Measurements from ENCODE around the gene TACR2.

DNA sequence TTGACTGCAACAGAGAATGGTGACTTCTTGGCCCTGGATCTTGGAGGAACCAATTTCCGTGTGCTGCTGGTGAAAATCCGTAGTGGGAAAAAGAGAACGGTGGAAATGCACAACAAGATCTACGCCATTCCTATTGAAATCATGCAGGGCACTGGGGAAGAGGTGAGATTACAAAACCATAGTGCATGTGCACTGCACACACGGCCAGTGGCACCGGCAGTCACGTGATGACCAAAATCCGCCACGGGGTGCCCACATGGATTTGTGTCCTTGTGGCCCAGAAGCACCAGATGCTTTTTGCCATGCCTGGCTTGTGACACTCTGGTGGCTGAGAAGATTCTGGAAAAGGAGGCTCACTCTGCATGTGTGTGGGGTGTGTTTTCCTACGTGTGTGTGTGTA is 32.4 kb downstream of the TACR2 start:
- no peak for TF ChIP-seq EZH2 (IDR thresholded peaks at IDR 0.05; ENCODE audit: low read length, missing control alignments)
- TF ChIP-seq, protein P1, sequence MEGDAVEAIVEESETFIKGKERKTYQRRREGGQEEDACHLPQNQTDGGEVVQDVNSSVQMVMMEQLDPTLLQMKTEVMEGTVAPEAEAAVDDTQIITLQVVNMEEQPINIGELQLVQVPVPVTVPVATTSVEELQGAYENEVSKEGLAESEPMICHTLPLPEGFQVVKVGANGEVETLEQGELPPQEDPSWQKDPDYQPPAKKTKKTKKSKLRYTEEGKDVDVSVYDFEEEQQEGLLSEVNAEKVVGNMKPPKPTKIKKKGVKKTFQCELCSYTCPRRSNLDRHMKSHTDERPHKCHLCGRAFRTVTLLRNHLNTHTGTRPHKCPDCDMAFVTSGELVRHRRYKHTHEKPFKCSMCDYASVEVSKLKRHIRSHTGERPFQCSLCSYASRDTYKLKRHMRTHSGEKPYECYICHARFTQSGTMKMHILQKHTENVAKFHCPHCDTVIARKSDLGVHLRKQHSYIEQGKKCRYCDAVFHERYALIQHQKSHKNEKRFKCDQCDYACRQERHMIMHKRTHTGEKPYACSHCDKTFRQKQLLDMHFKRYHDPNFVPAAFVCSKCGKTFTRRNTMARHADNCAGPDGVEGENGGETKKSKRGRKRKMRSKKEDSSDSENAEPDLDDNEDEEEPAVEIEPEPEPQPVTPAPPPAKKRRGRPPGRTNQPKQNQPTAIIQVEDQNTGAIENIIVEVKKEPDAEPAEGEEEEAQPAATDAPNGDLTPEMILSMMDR (conservative IDR thresholded peaks at IDR 0.05 in 1 of 2, IDR thresholded peaks at IDR 0.05 in 1 of 2; ENCODE audit: low read depth in 1 of 2, low read length in 2 of 2), result no peak
